ENCODE measurements around the gene COL11A1. TPM values are rescaled to one million over a fixed set of nuclear protein-coding genes. Genes with fewer than 3 reads are reported as not detected.
A peak's percentile ranks its signal among the peaks of the same experiment; 100 is the strongest.

Gene COL11A1
- total RNA-seq, 2 donors from 2014 or later, result 0.32 to 0.88 TPM

DNA sequence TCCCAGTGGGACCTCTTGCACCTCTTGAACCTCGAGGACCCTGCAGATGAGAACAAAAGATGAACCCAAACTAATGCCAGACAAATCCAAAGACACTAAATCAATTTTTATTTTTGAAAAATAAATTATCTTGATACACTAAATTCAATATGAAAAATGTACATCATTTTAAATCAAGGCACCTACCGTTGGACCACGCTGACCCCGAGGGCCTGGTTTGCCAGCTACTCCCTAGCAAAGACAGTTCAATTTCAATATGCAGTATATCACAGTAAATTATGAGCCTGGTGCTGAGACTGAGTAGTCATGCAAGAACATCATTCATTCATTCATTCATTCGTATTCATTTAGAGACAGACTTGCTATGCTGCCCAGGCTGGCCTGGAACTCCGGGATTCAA is 129.4 kb downstream of the COL11A1 start:
- Histone ChIP-seq H3K27me3 (no peaks in the 10 kb centered on the region), H3K9ac (ENCODE audit: low read depth in 2 of 2, low read length in 2 of 2) (no peak overlapping the region), H3K9me3 (no peaks in the 10 kb centered on the region), H3K27ac (no peak overlapping the region), H3K4me1 (no peaks in the 10 kb centered on the region), H3K4me3 (no peak overlapping the region), H3K36me3 (no peaks in the 10 kb centered on the region)
- TF ChIP-seq, protein P1, sequence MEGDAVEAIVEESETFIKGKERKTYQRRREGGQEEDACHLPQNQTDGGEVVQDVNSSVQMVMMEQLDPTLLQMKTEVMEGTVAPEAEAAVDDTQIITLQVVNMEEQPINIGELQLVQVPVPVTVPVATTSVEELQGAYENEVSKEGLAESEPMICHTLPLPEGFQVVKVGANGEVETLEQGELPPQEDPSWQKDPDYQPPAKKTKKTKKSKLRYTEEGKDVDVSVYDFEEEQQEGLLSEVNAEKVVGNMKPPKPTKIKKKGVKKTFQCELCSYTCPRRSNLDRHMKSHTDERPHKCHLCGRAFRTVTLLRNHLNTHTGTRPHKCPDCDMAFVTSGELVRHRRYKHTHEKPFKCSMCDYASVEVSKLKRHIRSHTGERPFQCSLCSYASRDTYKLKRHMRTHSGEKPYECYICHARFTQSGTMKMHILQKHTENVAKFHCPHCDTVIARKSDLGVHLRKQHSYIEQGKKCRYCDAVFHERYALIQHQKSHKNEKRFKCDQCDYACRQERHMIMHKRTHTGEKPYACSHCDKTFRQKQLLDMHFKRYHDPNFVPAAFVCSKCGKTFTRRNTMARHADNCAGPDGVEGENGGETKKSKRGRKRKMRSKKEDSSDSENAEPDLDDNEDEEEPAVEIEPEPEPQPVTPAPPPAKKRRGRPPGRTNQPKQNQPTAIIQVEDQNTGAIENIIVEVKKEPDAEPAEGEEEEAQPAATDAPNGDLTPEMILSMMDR (IDR thresholded peaks at IDR 0.05), result no peak
- DNase-seq, result no peak
- intact Hi-C loops (cut with DNase I), result no loop called here

DNA sequence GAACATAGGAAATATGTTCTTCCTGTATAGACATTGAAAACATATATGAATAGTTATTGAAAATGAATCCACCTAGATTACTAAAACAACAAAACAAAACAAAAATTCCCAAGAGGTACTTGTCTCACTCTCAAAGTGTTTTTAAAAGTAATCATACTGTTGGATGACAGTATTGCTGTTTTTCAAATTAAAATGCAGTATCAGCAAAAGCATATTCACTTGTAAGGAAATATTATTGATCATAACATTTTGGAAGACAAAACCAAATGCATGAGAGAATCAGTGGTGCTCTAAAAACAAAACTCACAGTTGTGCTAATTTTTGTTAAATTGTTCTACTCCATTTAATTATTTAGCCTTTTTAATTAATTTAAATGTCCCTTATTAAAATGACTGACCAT is 131.0 kb downstream of the COL11A1 start:
- Histone ChIP-seq H3K27me3 (no peaks in the 10 kb centered on the region), H3K4me3 (no peak overlapping the region), H3K27ac (no peak overlapping the region), H3K9ac (ENCODE audit: low read depth in 2 of 2, low read length in 2 of 2) (no peak overlapping the region), H3K4me1 (no peaks in the 10 kb centered on the region), H3K36me3 (no peaks in the 10 kb centered on the region), H3K9me3 (no peaks in the 10 kb centered on the region)
- no peak for DNase-seq
- intact Hi-C loops (cut with DNase I), result no loop called here
- TF ChIP-seq, protein P1 (IDR thresholded peaks at IDR 0.05), result no peak

DNA sequence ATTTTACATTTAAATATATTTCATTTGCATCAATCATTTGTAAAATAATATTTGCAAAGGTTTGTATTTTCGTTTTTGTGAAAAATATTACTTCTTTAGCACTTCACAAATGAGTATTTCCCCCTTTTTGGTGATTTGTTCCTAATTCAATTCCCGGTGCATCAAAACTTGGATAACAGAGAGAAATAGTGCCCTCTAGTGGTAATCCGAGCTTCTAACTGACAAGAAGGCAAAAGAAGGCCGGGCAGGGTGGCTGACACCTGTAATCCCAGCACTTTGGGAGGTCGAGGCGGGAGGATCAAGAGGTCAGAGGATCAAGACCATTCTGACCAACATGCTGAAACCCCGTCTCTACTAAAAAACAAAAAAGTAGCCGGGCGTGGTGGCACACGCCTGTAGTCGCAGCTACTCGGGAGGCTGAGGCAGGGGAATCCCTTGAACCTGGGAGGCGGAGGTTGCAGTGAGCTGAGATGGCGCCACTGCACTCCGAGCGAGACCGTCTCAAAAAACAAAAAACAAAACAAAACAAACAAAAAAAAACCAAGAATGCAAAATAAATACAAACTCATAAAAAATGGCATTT is 137.7 kb downstream of the COL11A1 start:
- H3K36me3 ChIP-seq, result no peaks in the 10 kb centered on the region
- no peak for DNase-seq
- no peak overlapping the region for H3K9ac ChIP-seq (ENCODE audit: low read depth in 2 of 2, low read length in 2 of 2)
- no peaks in the 10 kb centered on the region for H3K27me3 ChIP-seq
- TF ChIP-seq, protein P1 (IDR thresholded peaks at IDR 0.05), result peak; percentile 45
- H3K27ac ChIP-seq, result no peak overlapping the region
- H3K4me1 ChIP-seq, result no peaks in the 10 kb centered on the region
- H3K4me3 ChIP-seq, result no peak overlapping the region
- intact Hi-C loops (cut with DNase I), result no loop called here
- H3K9me3 ChIP-seq, result no peaks in the 10 kb centered on the region

DNA sequence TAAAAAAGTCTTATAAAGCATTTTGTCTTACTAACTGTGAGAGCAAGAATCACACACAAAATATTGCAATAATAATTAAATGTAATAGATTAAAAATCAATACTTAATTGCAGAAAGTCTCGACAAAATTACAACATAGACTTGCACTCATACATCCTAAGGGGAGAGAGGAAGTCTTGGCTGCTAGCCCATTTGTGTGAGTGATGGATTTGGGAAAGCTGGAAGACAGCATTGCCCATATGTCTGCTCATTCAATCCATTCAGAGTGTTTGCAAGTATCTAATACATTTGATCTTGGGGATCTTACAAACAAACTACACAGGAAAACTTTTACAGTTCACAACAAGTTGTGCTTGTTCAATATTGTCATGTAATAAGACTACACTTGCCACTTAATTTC is 140.5 kb downstream of the COL11A1 start:
- Histone ChIP-seq H3K27ac (no peak overlapping the region), H3K36me3 (no peaks in the 10 kb centered on the region), H3K27me3 (no peaks in the 10 kb centered on the region), H3K9me3 (no peaks in the 10 kb centered on the region), H3K4me1 (no peaks in the 10 kb centered on the region), H3K4me3 (no peak overlapping the region), H3K9ac (ENCODE audit: low read depth in 2 of 2, low read length in 2 of 2) (no peak overlapping the region)
- no peak for DNase-seq
- intact Hi-C loops (cut with DNase I), result no loop called here
- TF ChIP-seq, protein P1 (IDR thresholded peaks at IDR 0.05), result no peak

DNA sequence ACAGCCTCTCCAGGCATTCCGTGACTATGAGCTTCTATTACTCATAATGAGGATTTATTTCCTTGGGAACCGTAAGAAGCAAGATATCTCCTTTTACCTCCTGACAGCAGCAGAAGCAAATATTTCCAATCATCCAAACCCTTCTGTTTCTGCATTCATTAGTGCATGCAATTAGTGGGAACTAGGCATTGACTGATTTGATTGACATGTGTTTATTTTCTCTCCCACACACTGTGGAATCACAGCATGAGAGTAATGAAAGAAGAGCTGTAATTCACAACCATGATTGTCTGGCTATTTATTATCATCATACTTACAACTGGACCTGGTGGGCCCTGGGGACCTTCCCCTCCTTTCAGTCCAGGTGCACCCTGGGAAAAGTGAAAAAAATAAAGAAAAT is 146.8 kb downstream of the COL11A1 start:
- TF ChIP-seq, protein P1 (IDR thresholded peaks at IDR 0.05), result no peak
- Histone ChIP-seq H3K4me1 (no peaks in the 10 kb centered on the region), H3K9me3 (no peaks in the 10 kb centered on the region), H3K27me3 (no peaks in the 10 kb centered on the region), H3K9ac (ENCODE audit: low read depth in 2 of 2, low read length in 2 of 2) (no peak overlapping the region), H3K36me3 (no peaks in the 10 kb centered on the region), H3K27ac (no peak overlapping the region), H3K4me3 (no peak overlapping the region)
- intact Hi-C loops (cut with DNase I), result no loop called here
- DNase-seq, result no peak
